ENCODE measurements around the gene MFNG. TPM values are rescaled to one million over a fixed set of nuclear protein-coding genes. Genes with fewer than 3 reads are reported as not detected.

MFNG gene
- total and polyA plus RNA-seq, 4 donors = 14.3 to 46.7 (median 31.0) TPM

GRCh38 chr22:37419370-37419968 lies 66.7 kb downstream of the MFNG start:
- no peak for ATAC-seq (ENCODE audit: insufficient read depth, low FRiP score)
- DNase-seq = no peak
- TF ChIP-seq CTCF (IDR thresholded peaks at IDR 0.05; ENCODE audit: control extremely low read depth, extremely low read depth) = no peak
- Histone ChIP-seq H3K9ac (ENCODE audit: insufficient read depth in 1 of 2, low read length in 2 of 2) (no peak overlapping the region), H3K4me1 (ENCODE audit: control insufficient read depth in 5 of 5, insufficient read depth in 5 of 5, low read length in 5 of 5) (peaks cover 0 to 15% (median 6%) of the 10 kb centered on the region in 5 donors), H3K36me3 (ENCODE audit: control insufficient read depth in 4 of 4, insufficient read depth in 4 of 4, low read length in 4 of 4) (no peaks in the 10 kb centered on the region), H3K27ac (ENCODE audit: low read depth in 1 of 2, low read length in 1 of 2) (no peak overlapping the region), H3K9me3 (ENCODE audit: control insufficient read depth in 4 of 4, insufficient read depth in 3 of 4, low read length in 3 of 4) (peaks cover 0 to 2% (median 0%) of the 10 kb centered on the region in 4 donors), H3K27me3 (ENCODE audit: control insufficient read depth in 3 of 3, insufficient read depth in 3 of 3, low read length in 2 of 3) (peaks cover 12 to 41% (median 37%) of the 10 kb centered on the region in 3 donors), H3K4me3 (no peak overlapping the region)
- 17 to 25% methylated on average over 38 to 43 of the region's 43 CpGs for WGBS, 2 donors

Other genes starting within 250 kb of the MFNG start
- 10 to 100 TPM; 16.7 to 81.6 TPM for gene RAC2, start 242.1 kb downstream of the MFNG start, total RNA-seq
- 100 to 1,000 TPM in 1 of 2 donors, 10 to 100 TPM in 1; 28.9 to 217 TPM for gene RAC2, start 242.1 kb downstream of the MFNG start, polyA plus RNA-seq
- gene CYTH4, start 203.9 kb downstream of the MFNG start, total RNA-seq = 10 to 100 TPM; 25.9 to 44.0 TPM
- gene CYTH4, start 203.9 kb downstream of the MFNG start, polyA plus RNA-seq = 10 to 100 TPM; 10.5 to 84.2 TPM
- gene ELFN2, start 58.9 kb downstream of the MFNG start, total RNA-seq = 1 to 10 TPM; 1.5 to 6.8 TPM
- gene ELFN2, start 58.9 kb downstream of the MFNG start, polyA plus RNA-seq = 1 to 10 TPM in 1 of 2 donors, under 1 TPM in 1; 0.62 to 1.6 TPM
- 10 to 100 TPM; 12.0 to 16.3 TPM for gene CARD10, start 33.0 kb upstream of the MFNG start, total RNA-seq
- gene CARD10, start 33.0 kb upstream of the MFNG start, polyA plus RNA-seq = 1 to 10 TPM; 6.8 to 8.4 TPM
- gene CDC42EP1, start 74.1 kb upstream of the MFNG start, total RNA-seq = 10 to 100 TPM; 23.9 to 77.0 TPM
- gene CDC42EP1, start 74.1 kb upstream of the MFNG start, polyA plus RNA-seq = 10 to 100 TPM; 39.8 to 64.1 TPM
- gene LGALS2, start 93.7 kb upstream of the MFNG start, total RNA-seq = 1 to 10 TPM in 1 of 2 donors, under 1 TPM in 1; 0.89 to 3.1 TPM
- gene LGALS2, start 93.7 kb upstream of the MFNG start, polyA plus RNA-seq = 1 to 10 TPM; 2.4 to 4.3 TPM
- gene GGA1, start 122.5 kb upstream of the MFNG start, total RNA-seq = 10 to 100 TPM; 62.1 to 72.4 TPM
- 10 to 100 TPM; 51.5 to 53.0 TPM for gene GGA1, start 122.5 kb upstream of the MFNG start, polyA plus RNA-seq
- gene SH3BP1, start 153.3 kb upstream of the MFNG start, total RNA-seq = 10 to 100 TPM; 14.8 to 20.2 TPM
- 10 to 100 TPM; 15.9 to 20.0 TPM for gene SH3BP1, start 153.3 kb upstream of the MFNG start, polyA plus RNA-seq
- 1 to 10 TPM; 5.7 to 7.4 TPM for gene PDXP, start 172.3 kb upstream of the MFNG start, total RNA-seq
- 1 to 10 TPM; 4.4 to 7.3 TPM for gene PDXP, start 172.3 kb upstream of the MFNG start, polyA plus RNA-seq
- gene LGALS1, start 189.3 kb upstream of the MFNG start, total RNA-seq = 100 to 1,000 TPM; 347 to 797 TPM
- gene LGALS1, start 189.3 kb upstream of the MFNG start, polyA plus RNA-seq = 1,000 to 10,000 TPM; 1,097 to 1,622 TPM
- gene NOL12, start 200.0 kb upstream of the MFNG start, total RNA-seq = 10 to 100 TPM; 14.5 to 27.4 TPM
- gene NOL12, start 200.0 kb upstream of the MFNG start, polyA plus RNA-seq = 10 to 100 TPM; 31.5 to 37.0 TPM
- gene TRIOBP, start 210.7 kb upstream of the MFNG start, total RNA-seq = 100 to 1,000 TPM in 1 of 2 donors, 10 to 100 TPM in 1; 99.3 to 105 TPM
- 10 to 100 TPM; 37.1 to 70.7 TPM for gene TRIOBP, start 210.7 kb upstream of the MFNG start, polyA plus RNA-seq

All from lung (tissue), 12 donors.